Measurements from ENCODE around the gene MRPS25.
"Not testable (repeated sequence)": the region's sequence is repeated elsewhere in the genome, so short reads cannot be mapped to it uniquely, and the experiment has no call there.

MRPS25 gene

DNA sequence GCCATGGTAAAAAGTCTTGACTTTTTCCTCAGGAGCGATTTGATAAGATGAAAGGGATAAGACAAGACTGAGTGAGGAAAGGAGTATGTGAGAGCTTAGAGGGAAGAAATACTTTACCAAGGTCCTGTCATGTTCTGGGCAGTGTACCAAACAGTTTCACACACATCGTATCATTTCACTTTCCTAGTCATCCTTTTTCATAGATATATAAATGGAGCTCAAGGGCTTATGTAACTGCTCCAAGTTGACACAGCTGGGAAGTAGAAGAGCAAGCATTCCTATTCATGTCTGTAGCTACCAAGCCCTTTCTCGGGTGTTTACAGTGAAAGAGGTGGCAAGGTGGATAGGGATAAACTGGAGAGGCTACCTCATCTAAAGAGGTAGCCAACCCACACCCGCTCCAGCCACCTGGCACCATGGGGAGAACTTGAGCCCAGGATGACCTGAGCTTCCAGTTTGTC is 57.4 kb downstream of the MRPS25 start:
- Histone ChIP-seq H3K27me3 (ENCODE audit: insufficient read depth, low read length, poor library complexity, severe bottlenecking) (no peaks in the 10 kb centered on the region), H2AFZ (ENCODE audit: low read length) (no peak overlapping the region), H4K20me1 (ENCODE audit: insufficient read depth, low read length, poor library complexity, severe bottlenecking) (peaks cover 9% of the 10 kb centered on the region), H3F3A (ENCODE audit: low read depth) (no peaks in the 10 kb centered on the region), H3K9ac (ENCODE audit: low read depth, low read length, poor library complexity, severe bottlenecking) (no peak overlapping the region), H3K4me2 (ENCODE audit: low read depth, low read length, poor library complexity, severe bottlenecking) (no peak overlapping the region), H3K4me1 (ENCODE audit: insufficient read depth, low read length, poor library complexity, severe bottlenecking) (no peaks in the 10 kb centered on the region), H3K9me2 (replicated peaks; ENCODE audit: low read depth, low read length) (no peaks in the 10 kb centered on the region), H3K4me3 (ENCODE audit: low read length, poor library complexity, severe bottlenecking) (no peak overlapping the region), H3K36me3 (ENCODE audit: insufficient read depth, low read length) (peaks cover 84% of the 10 kb centered on the region; the same call in 1 of the 2 replicates), H3K79me2 (ENCODE audit: insufficient read depth, low read length) (peaks cover 27% of the 10 kb centered on the region), H3K9me3 (ENCODE audit: insufficient read depth, low read depth, low read length) (no peaks in the 10 kb centered on the region)
- no peak for TF ChIP-seq EZH2phosphoT487 (IDR thresholded peaks at IDR 0.05; ENCODE audit: borderline replicate concordance)
- TF ChIP-seq CTCF (conservative IDR thresholded peaks at IDR 0.05; ENCODE audit: low read length) = no peak

DNA sequence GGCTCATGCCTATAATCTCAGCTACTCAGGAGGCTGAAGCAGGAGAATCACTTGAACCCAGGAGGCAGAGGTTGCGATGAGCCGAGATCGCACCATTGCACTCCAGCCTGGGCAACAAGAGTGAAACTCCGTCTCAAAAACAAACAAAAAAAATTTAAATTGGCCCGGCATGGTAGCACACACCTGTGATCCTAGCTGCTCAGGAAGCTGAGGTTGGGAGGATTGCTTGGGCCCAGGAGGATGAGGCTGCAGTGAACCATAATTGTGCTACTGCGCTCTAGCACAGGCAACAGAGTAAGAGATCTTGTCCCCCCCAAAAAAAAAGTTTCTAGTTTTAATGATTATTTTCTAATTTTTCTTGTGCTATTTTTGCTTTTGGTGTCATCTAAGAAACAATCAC is 65.9 kb downstream of the MRPS25 start:
- peaks cover 32% of the 10 kb centered on the region; the same call in 1 of the 2 replicates for H3K36me3 ChIP-seq (ENCODE audit: insufficient read depth, low read length)
- H3K4me1 ChIP-seq (ENCODE audit: insufficient read depth, low read length, poor library complexity, severe bottlenecking); H3K9me3 ChIP-seq (ENCODE audit: insufficient read depth, low read depth, low read length); H3K4me2 ChIP-seq (ENCODE audit: low read depth, low read length, poor library complexity, severe bottlenecking); H3K9me2 ChIP-seq (replicated peaks; ENCODE audit: low read depth, low read length); H3F3A ChIP-seq (ENCODE audit: low read depth); H3K27me3 ChIP-seq (ENCODE audit: insufficient read depth, low read length, poor library complexity, severe bottlenecking); H3K4me3 ChIP-seq (ENCODE audit: low read length, poor library complexity, severe bottlenecking); H2AFZ ChIP-seq (ENCODE audit: low read length); H3K9ac ChIP-seq (ENCODE audit: low read depth, low read length, poor library complexity, severe bottlenecking): not testable (repeated sequence)
- H3K79me2 ChIP-seq (ENCODE audit: insufficient read depth, low read length) = peaks cover 88% of the 10 kb centered on the region
- peaks cover 38% of the 10 kb centered on the region for H4K20me1 ChIP-seq (ENCODE audit: insufficient read depth, low read length, poor library complexity, severe bottlenecking)

Measured in Loucy (cell line).